PC-3 (cell line): ENCODE data around the gene HBS1L. TPM values are rescaled to one million over a fixed set of nuclear protein-coding genes. Genes with fewer than 3 reads are reported as not detected.

Source experiments
- ATAC-seq: fragments of 200-7000 bp; cut with Tn5 transposase; 2 replicates; pipeline ENCODE4 v1.9.1; 2020; ENCODE audit warnings: mild to moderate bottlenecking, moderate library complexity
- BruUV-seq: library from RNA; stranded (reverse); fragments of 400-500 nt; replicated peaks from 2 replicates; lab custom pipeline; 2021; lab: Mats Ljungman, UMichigan
- CTCF ChIA-PET: fragments of 300-600 bp; sonication (Branson Sonifier 250); formaldehyde crosslinking; loops from one replicate; lab custom pipeline; 2022; ENCODE audit warnings: antibody characterized with exemption; lab: Charles Lee
- POLR2A ChIA-PET: fragments of 300-600 bp; sonication (Branson Sonifier 250); formaldehyde crosslinking; loops from one replicate; lab custom pipeline; 2022; ENCODE audit warnings: antibody characterized with exemption; ENCODE audit not compliant: unreplicated experiment; lab: Charles Lee
- DNase-seq: peaks from one replicate; pipeline ENCODE4 v3.0.0-alpha.2; 2015
- H2AFZ ChIP-seq: fragments of 300-600 bp; sonication (generic); 2 replicates; pipeline ENCODE4 v1.6.0; 2016; ENCODE audit warnings: antibody characterized with exemption, low read length
- H3F3A ChIP-seq: fragments of 300-600 bp; sonication (generic); one replicate; pipeline ENCODE4 v1.6.0; 2017; ENCODE audit warnings: antibody characterized with exemption, low read length, control low read depth, mild to moderate bottlenecking; ENCODE audit not compliant: unreplicated experiment
- H3K27ac ChIP-seq: fragments of 300-600 bp; sonication (generic); 2 replicates; pipeline ENCODE4 v1.5.1; 2016; ENCODE audit warnings: mild to moderate bottlenecking, low read length
- H3K27me3 ChIP-seq: fragments of 300-600 bp; sonication (generic); 2 replicates; pipeline ENCODE4 v1.6.1; 2016; ENCODE audit warnings: low read length, mixed read lengths
- H3K36me3 ChIP-seq: fragments of 300-600 bp; sonication (generic); 2 replicates; pipeline ENCODE4 v1.6.1; 2016; ENCODE audit warnings: low read depth, mixed run types, low read length, mixed read lengths
- H3K4me1 ChIP-seq: fragments of 300-600 bp; sonication (generic); 2 replicates; pipeline ENCODE4 v1.5.1; 2016; ENCODE audit warnings: low read length; ENCODE audit not compliant: insufficient read depth
- H3K4me2 ChIP-seq: fragments of 300-600 bp; sonication (generic); 2 replicates; pipeline ENCODE4 v1.6.0; 2016; ENCODE audit warnings: low read length
- H3K4me3 ChIP-seq: fragments of 300-600 bp; sonication (generic); 2 replicates; pipeline ENCODE4 v1.5.1; 2016; ENCODE audit warnings: mild to moderate bottlenecking, low read length, mixed read lengths
- H3K79me2 ChIP-seq: fragments of 300-600 bp; sonication (generic); 2 replicates; pipeline ENCODE4 v1.6.1; 2017; ENCODE audit warnings: low read length, mixed read lengths
- H3K9ac ChIP-seq: fragments of 300-600 bp; sonication (generic); 2 replicates; pipeline ENCODE4 v1.6.0; 2016; ENCODE audit warnings: mild to moderate bottlenecking, low read length
- H3K9me2 ChIP-seq: fragments of 300-600 bp; sonication (generic); replicated peaks from 2 replicates; pipeline ENCODE4 v1.6.1; 2016; ENCODE audit warnings: mixed run types, low read length, mixed read lengths
- H3K9me3 ChIP-seq: fragments of 300-600 bp; sonication (generic); 2 replicates; pipeline ENCODE4 v1.6.1; 2016; ENCODE audit warnings: low read length, mixed read lengths
- H4K20me1 ChIP-seq: fragments of 300-600 bp; sonication (generic); 2 replicates; pipeline ENCODE4 v1.6.1; 2016; ENCODE audit warnings: low read length, mixed read lengths
- CTCF ChIP-seq: fragments of 300-600 bp; sonication (generic); conservative IDR thresholded peaks from 2 replicates; pipeline ENCODE4 v1.5.1; 2017; ENCODE audit warnings: antibody characterized with exemption, low read depth, mild to moderate bottlenecking, low read length
- EZH2 ChIP-seq: fragments of 300-600 bp; sonication (generic); IDR thresholded peaks from one replicate; pipeline ENCODE4 v1.6.1; 2017; ENCODE audit warnings: antibody characterized with exemption, mild to moderate bottlenecking, low read length; ENCODE audit not compliant: unreplicated experiment
- EZH2phosphoT487 ChIP-seq: fragments of 300-600 bp; sonication (generic); IDR thresholded peaks from 2 replicates; pipeline ENCODE4 v1.6.1; 2018; ENCODE audit warnings: mild to moderate bottlenecking, antibody characterized with exemption, low read length, borderline replicate concordance
- intact Hi-C: fragments of 100-400 bp; cut with micrococcal nuclease; formaldehyde crosslinking; loops from 2 replicates; pipeline ENCODE4 v1.9.0; 2023
- microRNA-seq: library from miRNA; unstranded; fragments of <30 nt; microRNA quantifications from one replicate; pipeline ENCODE4 v1.1.0, GENCODE V29; 2020; ENCODE audit not compliant: unreplicated experiment
- total RNA-seq: library from RNA; depleted of rRNA; stranded (reverse); fragments of >200 nt; gene quantifications from 2 replicates; pipeline ENCODE4 v1.2.3, GENCODE V29; 2014; rRNA removed

The HBS1L gene
- total RNA-seq, 1 experiment from 2014 or later: 53.2 TPM

DNA sequence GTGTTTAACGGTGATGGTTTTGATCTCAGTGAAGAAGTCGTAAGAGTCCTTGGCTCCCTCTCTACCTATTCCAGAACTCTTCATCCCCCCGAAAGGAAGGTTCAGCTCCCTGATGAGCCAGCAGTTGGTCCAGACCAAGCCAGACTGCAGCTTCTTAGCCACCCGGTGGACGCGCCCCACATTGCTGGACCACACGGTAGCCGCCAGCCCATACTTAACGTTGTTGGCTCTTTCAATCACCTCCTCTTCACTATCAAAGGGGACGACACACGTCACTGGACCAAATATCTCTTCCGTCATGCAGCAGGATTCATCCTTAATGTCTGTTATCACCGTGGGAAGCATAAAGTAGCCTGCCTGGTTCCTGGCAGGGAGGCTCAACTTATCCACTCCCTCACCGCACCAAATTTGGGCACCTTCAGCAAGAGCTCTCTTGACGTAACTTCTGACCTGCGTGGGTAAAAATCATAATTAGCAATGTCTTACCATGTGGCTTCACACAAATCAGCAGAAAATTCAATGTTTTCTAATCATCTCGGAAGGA, 136.1 kb downstream of the HBS1L start:
- no peaks in the 10 kb centered on the region for H3K27me3 ChIP-seq
- DNase-seq: no peak
- no TSS peak for BruUV-seq
- no peak overlapping the region for H3K27ac ChIP-seq
- H3K4me2 ChIP-seq: no peak overlapping the region
- H2AFZ ChIP-seq: no peak overlapping the region
- no peaks in the 10 kb centered on the region for H3K9me2 ChIP-seq
- ChIA-PET POLR2A (no interaction called here), CTCF (no interaction called here)
- H4K20me1 ChIP-seq: no peaks in the 10 kb centered on the region
- no peaks in the 10 kb centered on the region for H3K4me1 ChIP-seq
- no peaks in the 10 kb centered on the region for H3K79me2 ChIP-seq
- H3F3A ChIP-seq: no peaks in the 10 kb centered on the region
- H3K9me3 ChIP-seq: no peaks in the 10 kb centered on the region
- H3K36me3 ChIP-seq: no peaks in the 10 kb centered on the region
- H3K4me3 ChIP-seq: no peak overlapping the region
- TF ChIP-seq CTCF (no peak), EZH2 (no peak), EZH2phosphoT487 (no peak)
- ATAC-seq: no peak
- intact Hi-C loops: no loop called here
- H3K9ac ChIP-seq: no peak overlapping the region

DNA sequence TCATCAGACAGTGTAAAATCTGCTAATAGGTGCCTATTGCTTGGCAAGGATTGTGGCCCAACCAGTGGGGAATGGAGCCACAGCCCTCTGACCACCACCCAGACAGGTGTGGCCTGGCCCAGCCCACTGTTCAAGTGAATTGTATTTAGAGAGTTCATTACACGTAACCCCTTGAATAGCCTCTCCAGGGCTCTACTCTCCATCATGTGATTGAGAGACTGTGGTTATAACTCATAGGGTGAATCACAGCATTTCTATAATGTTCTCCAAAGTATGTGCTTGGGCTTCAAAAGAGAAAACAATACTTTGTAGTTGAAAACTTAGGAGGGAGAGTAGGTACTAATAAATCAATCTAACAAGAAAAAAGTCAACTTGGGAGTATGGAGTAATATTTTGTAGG, 143.1 kb downstream of the HBS1L start:
- Histone ChIP-seq H3K79me2 (no peaks in the 10 kb centered on the region), H3K9me2 (no peaks in the 10 kb centered on the region), H3K36me3 (no peaks in the 10 kb centered on the region), H3K27me3 (no peaks in the 10 kb centered on the region), H3K4me2 (no peak overlapping the region), H3K9ac (no peak overlapping the region), H3K9me3 (no peaks in the 10 kb centered on the region), H2AFZ (no peak overlapping the region), H3K4me3 (no peak overlapping the region), H3K4me1 (peaks cover 27% of the 10 kb centered on the region), H3K27ac (peak overlapping the region; percentile 6; the same call in 1 of the 2 replicates), H3F3A (no peaks in the 10 kb centered on the region), H4K20me1 (no peaks in the 10 kb centered on the region)
- ChIA-PET CTCF (no interaction called here), POLR2A (no interaction called here)
- no TSS peak for BruUV-seq
- ATAC-seq: peak; percentile 10; the same call in 1 of the 2 replicates
- peak; percentile 61 for DNase-seq
- TF ChIP-seq CTCF (no peak), EZH2 (no peak), EZH2phosphoT487 (no peak)
- intact Hi-C loops: no loop called here

GRCh38 chr6:134910593-134910935, 144.1 kb downstream of the HBS1L start:
- Histone ChIP-seq H3K9me2 (no peaks in the 10 kb centered on the region), H3K4me1 (peaks cover 27% of the 10 kb centered on the region), H3K9me3 (no peaks in the 10 kb centered on the region), H3K27me3 (no peaks in the 10 kb centered on the region), H3K27ac (no peak overlapping the region), H3K79me2 (no peaks in the 10 kb centered on the region), H3K9ac (no peak overlapping the region), H3K36me3 (no peaks in the 10 kb centered on the region), H3F3A (no peaks in the 10 kb centered on the region), H4K20me1 (no peaks in the 10 kb centered on the region), H3K4me2 (no peak overlapping the region), H3K4me3 (no peak overlapping the region), H2AFZ (no peak overlapping the region)
- DNase-seq (no peak), ATAC-seq (no peak)
- CTCF ChIA-PET: no interaction called here
- BruUV-seq: no TSS peak
- POLR2A ChIA-PET: no interaction called here
- intact Hi-C loops: no loop called here
- TF ChIP-seq EZH2phosphoT487: no peak
- TF ChIP-seq CTCF: no peak
- no peak for TF ChIP-seq EZH2

Small RNA genes within 50 kb of the gene (microRNA-seq; reads per million reads assigned to microRNA genes)
- gene MIR3662: not detected

Other genes starting within 250 kb of the HBS1L start
- gene ALDH8A1, start 104.7 kb downstream of the HBS1L start, total RNA-seq: 1.7 and 1.9 TPM in 2 replicates
- 1.4 and 4.4 TPM in 2 replicates for gene MYB, start 126.5 kb upstream of the HBS1L start, total RNA-seq